Left renal cortex interstitium (tissue), 4 donors: ENCODE data around the gene PTBP2. TPM values are rescaled to one million over a fixed set of nuclear protein-coding genes. Genes with fewer than 3 reads are reported as not detected.

Experiments
- DNase-seq, 4 donors: peaks; one replicate each; pipeline ENCODE4 v3.0.0-alpha.2; 2013; ENCODE audit warnings: low read depth in 4 of 4, low spot score in 2 of 4, missing footprints in 1 of 4
- polyA plus RNA-seq, 4 donors: library from polyadenylated mRNA; unstranded; fragments of 120-200 nt; gene quantifications; one replicate each; pipeline ENCODE4 v1.2.1, GENCODE V29; 2013; ENCODE audit not compliant: insufficient read length in 4 of 4

PTBP2 gene
- polyA plus RNA-seq, 4 donors = 44.7 to 69.1 (median 49.9) TPM

DNA sequence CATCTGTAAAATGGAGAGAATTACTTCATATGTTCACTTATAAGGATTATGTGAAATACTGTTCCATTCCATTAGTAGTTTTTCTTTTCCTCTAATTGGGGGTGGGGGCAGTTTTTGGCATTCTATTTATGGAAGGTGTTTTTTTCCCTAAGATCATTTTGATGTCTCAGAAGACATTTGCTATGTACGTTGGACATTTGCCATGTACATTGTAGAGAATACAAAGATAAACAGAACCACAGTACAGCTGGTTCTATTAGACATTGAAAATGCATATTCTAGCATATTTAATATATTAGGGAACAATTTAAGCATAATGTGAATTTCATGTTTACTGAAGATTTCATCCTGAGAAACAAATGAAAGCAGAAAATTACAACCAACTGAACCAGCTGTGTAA is 98.5 kb downstream of the PTBP2 start:
- no peak for DNase-seq

DNA sequence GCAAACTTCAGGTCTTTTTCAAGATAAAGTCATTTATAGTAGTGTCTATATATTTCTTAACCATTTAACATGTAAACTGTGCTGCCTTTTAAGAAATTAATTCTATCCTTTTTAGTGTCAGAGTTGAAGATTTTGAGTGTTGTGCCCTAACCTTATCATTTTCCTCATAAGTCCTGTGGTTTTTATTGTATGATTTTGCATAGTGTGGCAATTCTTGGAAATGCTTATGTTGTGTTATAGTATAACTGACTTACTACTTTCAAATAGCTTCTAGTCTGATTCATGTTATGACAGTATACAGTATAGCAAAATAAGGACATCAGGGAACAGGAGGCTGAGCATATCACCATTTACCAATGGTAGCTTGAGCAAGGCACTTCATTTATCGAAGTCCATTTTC is 99.1 kb downstream of the PTBP2 start:
- no peak for DNase-seq

DNA sequence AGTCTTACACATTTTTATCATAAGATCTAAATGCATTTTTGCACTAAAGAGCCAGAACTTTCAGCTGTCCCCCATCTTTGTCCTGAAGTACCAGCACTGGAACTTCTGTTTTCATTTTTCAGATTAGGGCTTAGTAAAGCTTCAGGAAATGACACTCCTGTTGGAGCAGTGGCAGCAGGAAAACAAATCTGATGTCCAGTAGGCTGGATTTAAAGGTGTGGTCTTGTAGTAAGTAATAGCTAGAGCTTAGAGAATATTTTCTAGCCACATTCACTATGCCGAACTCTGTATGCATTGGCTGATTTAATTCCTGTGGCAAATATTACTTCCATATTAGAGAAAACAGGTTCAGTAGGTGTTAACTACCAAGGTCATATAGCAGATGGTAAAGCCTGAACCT is 103.6 kb downstream of the PTBP2 start:
- DNase-seq = no peak

DNA sequence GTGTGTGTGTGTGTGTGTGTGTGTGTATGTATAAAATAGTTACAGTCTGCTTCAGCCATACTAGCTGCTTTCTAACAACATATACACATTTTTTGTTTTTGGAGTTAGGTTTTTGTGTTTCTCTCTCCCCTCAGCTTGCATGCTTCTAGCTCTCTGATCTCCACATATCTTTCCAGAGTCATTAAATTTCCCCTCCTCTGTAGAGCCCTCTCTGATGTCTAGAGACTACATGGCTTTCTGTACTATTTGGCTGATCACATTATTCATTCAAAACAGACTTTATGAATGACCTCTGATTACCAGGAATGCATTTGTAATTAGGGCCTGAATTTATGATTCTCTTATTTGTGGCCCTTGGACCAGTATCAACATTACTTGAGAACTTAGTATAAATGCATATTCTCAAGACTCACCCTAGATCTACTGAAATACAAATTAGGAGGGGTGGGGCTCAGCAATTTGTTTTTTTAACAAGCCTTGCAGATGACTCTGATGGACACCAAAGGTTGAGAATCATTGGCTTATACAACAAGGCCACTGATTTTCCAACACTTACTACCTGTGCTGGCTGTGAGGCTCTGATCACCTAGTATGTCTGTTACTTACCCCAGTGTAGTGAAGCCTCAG is 104.5 kb downstream of the PTBP2 start:
- no peak for DNase-seq

DNA sequence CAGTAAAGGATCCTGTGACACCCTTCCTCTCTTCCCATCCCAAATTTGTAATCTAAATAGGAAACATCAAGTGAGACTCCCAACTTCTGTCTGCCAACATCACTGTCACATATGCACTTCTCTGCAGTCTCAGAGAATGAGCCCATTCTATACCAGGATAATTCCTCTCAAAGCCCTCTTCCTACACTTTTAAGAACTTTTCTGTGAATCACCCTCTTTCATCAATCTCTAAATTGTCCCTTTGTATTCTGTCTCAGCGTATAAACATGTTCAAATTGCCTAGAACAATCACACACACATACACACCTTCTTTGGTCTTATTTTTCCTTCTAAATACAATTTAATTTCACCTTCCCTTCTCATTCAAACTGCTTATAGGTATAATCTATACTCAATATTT is 111.8 kb downstream of the PTBP2 start:
- no peak for DNase-seq

DNA sequence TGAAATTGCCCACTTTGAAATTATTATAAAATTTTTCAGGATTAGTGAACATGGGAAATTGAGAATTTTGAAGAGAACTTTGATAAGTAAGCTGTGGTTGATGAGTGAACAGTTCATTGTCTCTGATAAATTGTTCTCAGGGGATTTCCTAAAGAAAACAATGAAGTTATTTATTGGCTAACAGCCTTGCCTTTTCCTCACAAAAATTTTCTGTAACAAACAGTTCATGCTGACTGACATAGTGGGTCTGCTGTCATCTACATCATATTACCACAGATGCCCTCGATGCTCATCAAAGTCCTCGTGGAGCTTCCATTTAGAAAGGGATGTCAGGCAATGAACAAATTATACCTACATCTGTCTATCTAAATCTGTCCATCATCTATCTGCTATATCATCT is 113.4 kb downstream of the PTBP2 start:
- no peak for DNase-seq

DNA sequence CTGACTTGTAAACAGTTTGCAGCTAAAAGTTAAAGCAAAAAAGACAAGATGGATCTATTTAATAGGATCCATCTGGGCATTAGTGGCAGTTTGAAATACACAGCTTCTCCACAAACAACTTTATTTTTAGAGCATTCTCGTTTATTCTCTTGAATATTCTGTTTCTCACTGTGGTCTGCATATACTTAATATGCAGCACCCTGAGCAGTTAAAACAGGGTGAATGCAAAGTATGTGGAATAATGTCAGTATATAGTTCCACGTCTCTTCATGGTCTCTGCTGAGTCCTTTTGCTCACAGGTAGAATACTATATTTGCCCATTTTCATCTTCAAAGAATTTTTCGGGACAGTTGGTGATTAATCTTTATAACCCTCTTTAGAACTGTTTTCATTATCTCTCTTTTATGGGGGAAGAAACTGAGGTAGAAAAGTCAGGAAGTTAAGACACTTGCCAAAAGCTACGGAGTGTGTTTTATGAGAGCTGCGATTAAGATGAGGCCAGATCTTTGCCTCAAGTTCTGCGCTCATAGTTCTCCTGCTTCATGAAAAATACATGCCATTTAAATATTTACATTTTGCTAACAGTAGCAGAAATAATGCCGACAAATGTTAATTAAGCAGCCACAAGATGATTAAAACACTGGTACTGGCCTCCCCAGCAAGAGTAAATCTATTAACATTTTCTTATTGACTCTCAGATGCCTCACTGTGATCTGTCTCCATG is 115.6 kb downstream of the PTBP2 start:
- DNase-seq = no peak

DNA sequence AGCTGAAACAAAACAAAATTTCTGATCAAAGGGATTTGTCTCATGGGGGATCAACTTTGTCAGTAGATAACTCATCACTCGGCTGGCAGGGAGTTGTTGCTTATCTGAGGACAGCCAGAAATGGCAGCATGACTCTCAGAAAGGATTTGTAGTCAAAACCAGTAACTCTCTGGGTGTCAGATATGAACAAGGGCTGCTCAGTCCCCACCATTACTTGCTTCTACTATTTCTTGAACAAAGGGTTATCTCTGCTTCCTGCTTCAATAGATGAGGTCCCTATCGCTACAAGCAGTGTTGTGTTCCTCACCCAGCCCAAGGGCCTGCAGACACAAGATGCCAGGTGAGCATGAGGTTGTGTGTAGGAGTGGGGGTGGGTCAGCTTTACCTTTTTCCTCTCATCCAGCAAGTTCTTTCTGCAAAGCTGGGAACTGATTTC is 116.2 kb downstream of the PTBP2 start:
- no peak for DNase-seq

DNA sequence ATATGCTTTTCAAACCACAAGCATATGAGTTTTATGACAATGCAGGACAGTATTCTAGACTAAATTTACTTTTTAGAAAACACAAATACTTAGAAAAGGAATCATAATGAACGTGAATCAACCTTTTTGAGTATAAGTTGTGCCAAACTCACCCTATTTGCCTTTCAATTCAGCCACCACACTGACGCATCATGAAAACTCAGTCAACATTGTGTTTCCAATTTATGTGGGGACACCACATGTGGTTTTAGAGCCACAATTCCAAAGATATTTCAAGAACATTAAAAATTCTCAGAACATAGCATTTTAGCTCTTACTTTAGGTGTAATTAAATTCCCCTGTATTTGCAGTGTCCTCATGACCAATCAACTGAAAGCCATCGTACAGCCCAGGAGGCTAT is 118.8 kb downstream of the PTBP2 start:
- no peak for DNase-seq

DNA sequence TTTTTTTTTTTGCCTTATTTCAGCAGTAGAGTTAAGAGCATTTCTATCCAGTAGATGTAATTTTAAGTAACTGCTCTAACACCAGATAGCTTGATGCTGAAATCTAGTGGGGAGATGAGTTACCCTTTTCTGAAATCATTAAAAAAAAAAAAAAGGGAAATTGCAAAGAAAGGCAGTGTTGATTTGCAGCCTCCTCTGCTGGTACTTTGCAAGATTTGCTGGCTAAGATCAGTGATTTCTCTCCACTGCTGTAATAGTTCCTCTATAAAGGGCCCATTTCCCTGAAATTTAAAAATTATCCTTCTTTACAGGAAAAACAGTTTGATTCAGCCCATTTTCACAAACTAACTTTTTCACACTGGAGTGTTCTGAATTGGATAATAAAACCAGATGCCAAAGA is 120.6 kb downstream of the PTBP2 start:
- DNase-seq = no peak

DNA sequence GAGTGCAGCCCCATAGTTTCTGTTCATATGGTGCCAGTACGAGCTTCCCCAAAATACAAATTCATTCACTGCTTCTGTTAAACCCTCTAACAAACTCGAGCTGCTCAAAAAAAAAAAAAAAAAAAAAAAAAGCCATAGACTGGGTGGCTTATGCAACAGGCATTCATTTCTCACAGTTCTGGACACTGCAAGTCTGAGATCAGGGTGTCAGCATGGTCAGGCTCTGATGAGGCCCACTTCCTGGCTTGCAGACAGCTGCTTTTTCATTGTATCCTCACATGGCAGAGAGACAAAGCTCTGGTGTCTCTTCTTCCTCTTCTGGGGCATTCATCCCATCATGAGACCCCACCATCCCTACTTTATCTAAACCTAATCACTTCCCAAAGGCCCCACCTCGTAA is 121.6 kb downstream of the PTBP2 start:
- DNase-seq = no peak

DNA sequence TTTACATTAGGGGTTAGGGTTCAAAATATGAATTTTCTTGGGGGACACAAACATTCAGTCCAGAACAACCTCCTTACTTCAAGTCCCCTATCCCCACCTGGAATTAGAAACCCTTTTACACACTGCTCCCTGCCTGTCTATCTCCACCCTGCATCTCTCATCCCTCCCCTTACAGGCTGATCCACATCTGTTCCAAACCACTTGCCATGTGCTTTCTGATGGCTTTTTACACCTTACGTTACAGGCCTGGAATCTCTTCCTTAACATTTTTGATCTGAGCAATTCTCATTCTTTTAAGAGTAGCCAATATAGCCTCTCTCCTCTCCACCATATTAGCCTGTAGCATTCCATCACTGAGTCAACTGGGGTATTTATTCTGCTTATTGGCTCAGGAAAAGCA is 122.0 kb downstream of the PTBP2 start:
- DNase-seq = no peak

DNA sequence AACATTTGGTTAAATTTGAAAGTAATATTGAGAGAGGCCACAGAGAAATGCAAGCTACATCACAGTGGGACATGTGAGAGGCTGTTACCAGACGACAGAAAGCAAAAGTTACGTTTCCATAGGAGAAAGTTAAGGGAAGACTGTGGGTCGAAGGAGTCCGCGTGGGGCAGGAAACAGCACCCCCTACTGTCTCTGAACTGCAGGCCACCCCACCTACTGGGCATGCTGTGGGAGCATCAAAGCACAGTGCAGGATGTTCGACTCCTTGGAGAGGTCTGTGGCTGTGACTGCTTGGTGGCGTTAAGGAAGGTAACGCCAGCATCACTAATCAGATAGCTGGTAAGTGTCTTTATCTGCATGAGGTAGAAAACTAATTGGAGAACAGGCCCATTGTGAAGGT is 123.9 kb downstream of the PTBP2 start:
- DNase-seq = no peak

DNA sequence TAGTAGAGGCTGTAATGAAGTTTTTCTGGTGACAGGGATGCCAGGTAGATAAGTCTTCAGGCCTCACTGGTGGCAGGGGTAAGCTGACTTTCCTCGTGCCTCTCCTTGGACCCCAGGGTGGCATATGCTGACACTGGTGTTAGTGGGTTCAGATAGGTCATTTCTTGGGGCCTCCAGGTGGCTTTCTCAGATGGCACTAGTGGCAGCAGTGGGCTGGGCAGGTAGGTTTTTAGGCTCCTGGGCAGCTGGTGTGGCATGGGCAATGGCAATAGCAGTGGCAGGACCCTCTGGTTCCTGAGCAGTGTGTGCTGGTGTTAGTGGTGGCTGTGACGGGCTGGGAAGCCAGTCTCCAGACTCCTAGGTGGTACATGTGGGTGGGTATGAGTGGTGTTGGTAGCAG is 140.3 kb downstream of the PTBP2 start:
- no peak for DNase-seq

DNA sequence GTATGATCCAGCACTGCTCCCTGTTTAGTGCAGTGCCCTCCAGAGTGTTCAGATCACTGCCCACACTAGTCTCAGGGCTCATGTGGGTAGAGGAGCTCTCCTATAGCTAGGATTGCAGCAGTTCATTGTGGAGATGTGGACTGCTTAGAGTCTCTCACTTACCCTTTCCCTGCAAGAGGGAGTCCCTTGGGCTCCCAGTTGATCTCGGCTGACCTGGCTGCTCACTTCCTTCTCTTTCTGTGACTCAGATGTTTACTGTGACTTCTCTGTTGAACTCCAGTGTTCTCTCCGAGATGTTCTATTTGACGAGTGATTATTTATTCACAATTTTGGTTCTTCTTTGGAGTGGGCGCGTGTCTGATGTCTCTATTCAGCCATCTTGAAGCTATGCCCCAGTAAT is 141.9 kb downstream of the PTBP2 start:
- DNase-seq = no peak
